Activated CD4-positive, alpha-beta T cell treated with anti-CD3 and anti-CD28 coated beads for 1 hour (primary cell): ENCODE data around the gene NAALADL2.
"Not testable (repeated sequence)": the region's sequence is repeated elsewhere in the genome, so short reads cannot be mapped to it uniquely, and the experiment has no call there.

ENCODE experiments used
- DNase-seq: peaks from one replicate; pipeline ENCODE4 v3.0.0-alpha.2; 2020

NAALADL2 gene

DNA sequence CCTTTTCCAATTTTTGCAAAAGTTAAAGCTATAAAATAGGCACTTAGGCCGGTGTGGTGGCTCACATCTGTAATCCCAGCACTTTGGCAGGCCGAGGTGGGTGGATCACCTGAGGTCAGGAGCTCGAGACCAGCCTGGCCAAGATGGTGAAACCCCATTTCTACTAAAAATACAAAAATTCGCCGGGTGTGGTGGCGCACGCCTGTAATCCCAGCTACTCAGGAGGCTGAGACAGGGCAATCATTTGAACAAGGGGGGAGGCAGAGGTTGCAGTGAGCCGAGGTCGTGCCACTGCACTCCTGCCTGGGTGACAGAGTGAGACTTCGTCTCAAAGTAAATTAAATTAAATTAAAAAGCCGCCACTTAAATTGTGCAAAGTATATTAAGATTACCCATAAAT is 412.3 kb downstream of the NAALADL2 start:
- DNase-seq: not testable (repeated sequence)

DNA sequence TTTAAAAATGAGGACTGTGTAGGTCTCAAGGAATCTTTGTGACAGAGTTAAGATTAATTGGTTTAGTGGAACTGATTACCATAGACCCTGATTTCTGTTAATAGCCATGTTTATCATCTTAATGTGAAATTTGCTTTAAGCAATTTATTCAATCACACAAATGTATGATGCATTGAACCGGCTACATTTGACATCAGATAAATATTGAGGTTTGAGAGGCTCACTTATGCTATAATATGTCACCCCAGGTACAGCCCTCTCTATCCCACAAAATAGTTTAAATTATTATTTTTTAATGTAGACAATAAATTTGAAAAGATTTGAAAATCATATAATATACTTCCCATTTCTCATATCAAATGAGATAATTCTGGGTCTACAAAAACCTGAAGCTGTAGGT is 413.3 kb downstream of the NAALADL2 start:
- DNase-seq: no peak

GRCh38 chr3:175273573-175273972 is 414.4 kb downstream of the NAALADL2 start:
- no peak for DNase-seq

GRCh38 chr3:175274056-175274455 is 414.9 kb downstream of the NAALADL2 start:
- no peak for DNase-seq

DNA sequence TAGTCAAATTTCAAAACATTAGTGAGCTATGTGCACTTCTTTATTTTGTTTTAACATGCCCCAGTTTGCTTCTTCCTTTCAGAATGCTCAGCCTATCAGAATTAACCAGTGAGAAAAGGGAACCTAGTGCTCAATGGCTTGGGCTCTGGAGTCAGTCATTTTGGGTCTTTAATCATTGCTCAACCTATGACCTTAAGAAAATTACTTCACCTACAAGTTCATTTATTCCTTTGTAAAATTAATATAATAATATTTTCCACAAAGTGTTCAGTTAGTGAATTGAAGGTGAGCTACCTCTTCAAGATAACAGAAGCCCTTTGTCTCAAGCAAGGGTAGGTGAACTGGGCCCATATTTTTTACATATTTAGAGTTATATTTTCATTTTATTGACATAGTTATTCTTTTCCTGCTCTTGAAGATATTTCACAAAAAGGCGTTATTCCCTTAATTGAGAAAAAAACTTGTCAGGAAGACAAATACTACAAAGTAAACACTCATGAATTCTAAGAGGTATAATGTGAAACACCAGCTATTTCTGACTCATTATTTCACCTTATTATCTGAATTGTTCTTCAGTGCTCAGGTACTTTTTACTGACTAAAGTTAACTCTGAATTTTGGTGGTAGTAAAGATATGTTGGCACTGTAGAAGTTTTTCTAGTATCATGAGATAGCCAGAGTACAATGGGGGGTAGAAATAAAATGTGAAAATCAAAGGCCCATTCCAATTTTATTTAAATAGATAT is 415.5 kb downstream of the NAALADL2 start:
- DNase-seq: no peak

- no peak for DNase-seq
Measured at GRCh38 chr3:175278680-175279079, 419.5 kb downstream of the NAALADL2 start.

DNA sequence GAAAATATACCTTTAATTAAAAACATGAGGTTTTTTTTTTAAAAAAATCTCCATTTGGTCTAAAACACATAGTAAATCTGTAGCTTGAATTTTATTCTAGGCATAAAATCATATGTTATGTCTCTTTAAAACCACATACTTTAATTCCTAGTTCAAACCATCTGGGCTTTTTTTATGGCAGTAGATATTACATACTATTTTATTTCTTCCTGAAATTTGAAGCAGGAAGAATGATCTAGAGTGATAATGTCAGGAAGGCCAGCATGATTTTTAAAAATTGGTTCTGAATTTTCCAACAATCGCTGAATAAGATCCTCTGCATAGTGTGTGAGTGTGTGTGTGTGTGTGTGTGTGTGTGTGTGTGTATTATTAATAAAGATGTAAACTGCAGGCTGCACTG is 420.3 kb downstream of the NAALADL2 start:
- no peak for DNase-seq

GRCh38 chr3:175279911-175280310 is 420.8 kb downstream of the NAALADL2 start:
- no peak for DNase-seq

GRCh38 chr3:175287361-175287963 is 428.3 kb downstream of the NAALADL2 start:
- no peak for DNase-seq

- DNase-seq: no peak
Measured at GRCh38 chr3:175288621-175289020, 429.5 kb downstream of the NAALADL2 start.

DNA sequence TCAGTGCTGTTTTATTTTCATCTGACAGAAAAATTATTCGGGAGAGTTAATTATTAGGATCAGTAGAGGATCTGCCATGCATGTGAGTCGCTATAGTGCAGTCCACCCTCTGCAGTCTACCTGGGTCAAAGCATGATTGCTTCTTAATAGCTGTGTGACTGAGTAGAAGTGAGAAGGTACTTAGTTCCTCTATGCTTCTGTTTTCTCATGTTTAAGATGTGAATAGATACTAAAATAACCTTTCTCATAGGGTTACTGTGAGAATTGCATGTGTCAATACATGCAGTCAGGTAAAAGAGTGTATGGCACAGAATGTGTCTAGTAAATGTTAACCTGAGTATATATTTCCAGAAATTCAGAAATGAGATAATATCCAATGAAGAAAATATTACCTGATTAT is 435.7 kb downstream of the NAALADL2 start:
- DNase-seq: no peak

GRCh38 chr3:175295248-175296130 is 436.4 kb downstream of the NAALADL2 start:
- DNase-seq: no peak

GRCh38 chr3:175297216-175297615 is 438.1 kb downstream of the NAALADL2 start:
- DNase-seq: no peak

GRCh38 chr3:175301741-175302140 is 442.6 kb downstream of the NAALADL2 start:
- no peak for DNase-seq

- no peak for DNase-seq
Measured at GRCh38 chr3:175304404-175304803, 445.3 kb downstream of the NAALADL2 start.

DNA sequence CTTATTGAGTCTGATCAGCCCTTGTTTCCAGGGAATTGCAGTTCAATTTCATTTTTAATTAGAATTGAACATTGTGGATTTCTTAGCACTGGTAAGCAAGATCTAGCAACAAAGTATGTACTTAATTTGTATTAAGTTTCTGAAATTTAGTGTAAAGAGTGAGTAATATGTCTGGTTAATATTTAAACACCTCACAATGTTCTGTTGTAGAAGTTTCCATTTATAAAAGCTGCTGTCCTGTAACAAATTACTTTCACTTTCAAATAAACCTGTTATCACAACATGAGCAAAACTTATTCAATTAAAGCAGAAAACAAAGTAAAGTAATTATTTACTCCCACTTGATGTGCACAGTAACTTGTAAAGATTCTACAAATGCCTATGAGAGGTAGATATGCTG is 448.5 kb downstream of the NAALADL2 start:
- no peak for DNase-seq

- DNase-seq: no peak
Measured at GRCh38 chr3:175308097-175308496, 449.0 kb downstream of the NAALADL2 start.

- no peak for DNase-seq
Measured at GRCh38 chr3:175310046-175310445, 450.9 kb downstream of the NAALADL2 start.

DNA sequence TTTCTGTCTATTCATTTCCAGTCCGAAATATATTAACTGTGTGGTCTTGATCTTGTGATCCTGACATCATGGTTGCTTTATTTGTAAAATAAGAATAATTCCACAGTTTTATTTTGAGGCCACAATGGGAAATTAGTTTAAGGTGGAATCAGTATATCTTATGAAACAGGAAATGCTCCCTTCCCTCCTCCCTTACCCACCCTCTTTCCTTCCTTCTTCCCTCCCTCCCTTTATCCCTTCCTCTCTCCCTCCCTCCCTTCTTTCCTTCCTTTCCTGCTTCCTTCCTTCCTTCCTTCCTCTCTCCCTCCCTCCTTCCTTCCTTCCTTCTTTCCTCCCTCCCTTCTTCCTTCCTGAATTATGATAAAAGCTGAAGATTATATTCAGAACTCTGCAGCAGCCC is 452.3 kb downstream of the NAALADL2 start:
- no peak for DNase-seq

- DNase-seq: no peak
Measured at GRCh38 chr3:175311946-175312345, 452.8 kb downstream of the NAALADL2 start.

- DNase-seq: no peak
Measured at GRCh38 chr3:175312791-175313190, 453.7 kb downstream of the NAALADL2 start.

DNA sequence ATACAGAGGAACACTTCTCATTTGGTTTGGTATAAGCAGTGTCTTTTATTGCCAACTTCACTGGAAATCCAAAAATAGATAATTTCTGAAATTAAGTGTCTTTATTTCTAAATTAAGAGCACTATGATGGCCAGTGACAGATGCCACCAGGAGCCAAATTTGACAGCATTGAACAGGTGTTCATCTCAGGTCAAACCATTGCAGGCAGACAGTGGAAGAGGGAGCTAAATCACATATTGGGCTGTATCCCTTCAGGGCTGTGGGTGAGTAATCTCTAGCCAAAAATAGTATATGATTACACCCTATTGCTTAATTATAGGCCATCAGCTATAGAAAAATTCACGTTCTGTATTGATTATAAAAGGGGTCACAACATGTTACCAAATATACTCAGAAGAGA is 457.7 kb downstream of the NAALADL2 start:
- DNase-seq: no peak

GRCh38 chr3:175325440-175325839 is 466.3 kb downstream of the NAALADL2 start:
- no peak for DNase-seq

- no peak for DNase-seq
Measured at GRCh38 chr3:175326041-175326440, 466.9 kb downstream of the NAALADL2 start.
